Activated CD4-positive, alpha-beta T cell treated with anti-CD3 and anti-CD28 coated beads for 48 hours (primary cell): ENCODE measurements around the gene EIF3F.

Experiments
- DNase-seq: peaks from one replicate; pipeline ENCODE4 v3.0.0-alpha.2; 2020

The EIF3F gene

DNA sequence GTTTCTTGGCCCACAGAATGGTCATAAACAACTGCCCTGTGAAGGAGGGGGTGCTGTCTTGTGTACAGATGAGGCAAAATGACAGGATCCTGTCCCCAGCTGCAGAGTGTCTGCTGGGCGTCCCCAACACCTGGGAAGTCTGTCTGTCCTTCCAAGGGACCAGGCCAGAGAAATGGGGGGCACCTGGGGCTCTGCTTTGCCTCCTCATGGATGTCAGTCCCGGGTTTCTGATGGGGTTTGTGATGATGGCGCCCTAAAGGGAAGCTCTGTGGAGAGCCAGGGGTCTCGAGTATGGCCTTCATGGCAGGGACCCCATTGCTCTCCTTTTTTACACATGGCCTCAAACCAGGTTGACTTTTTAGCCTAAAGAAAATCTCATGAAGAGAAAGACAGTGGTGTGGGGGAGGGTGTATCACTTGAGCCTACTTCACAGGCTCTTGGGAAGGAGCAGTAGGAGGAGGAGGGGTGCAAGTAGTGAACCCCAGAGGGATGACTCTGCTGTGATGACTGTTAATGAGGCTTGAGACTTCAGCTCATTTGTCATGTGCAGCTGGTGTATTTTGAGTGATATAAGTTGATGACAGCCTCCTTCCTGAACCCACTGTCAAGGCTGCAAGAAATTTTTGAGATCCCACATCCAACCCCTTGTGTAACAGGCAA lies 53.3 kb downstream of the EIF3F start:
- DNase-seq: no peak

DNA sequence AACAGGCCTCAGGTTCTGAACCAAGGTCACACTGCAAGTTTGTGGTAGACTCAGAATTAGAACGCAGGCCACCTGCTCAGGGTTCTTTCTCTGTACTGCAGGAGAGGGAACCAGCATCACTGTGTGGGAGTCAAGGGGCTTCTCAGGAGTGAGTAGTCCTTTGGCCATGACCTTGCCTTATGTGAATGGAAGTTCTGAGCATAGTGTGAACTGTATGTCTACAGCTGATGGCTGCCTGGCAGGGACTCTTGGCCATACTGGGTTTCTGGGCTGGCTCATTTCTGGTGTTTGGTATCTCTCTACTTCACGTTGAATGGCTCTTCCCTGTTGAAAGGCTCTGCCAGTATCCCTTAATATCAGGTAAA lies 53.8 kb downstream of the EIF3F start:
- no peak for DNase-seq

DNA sequence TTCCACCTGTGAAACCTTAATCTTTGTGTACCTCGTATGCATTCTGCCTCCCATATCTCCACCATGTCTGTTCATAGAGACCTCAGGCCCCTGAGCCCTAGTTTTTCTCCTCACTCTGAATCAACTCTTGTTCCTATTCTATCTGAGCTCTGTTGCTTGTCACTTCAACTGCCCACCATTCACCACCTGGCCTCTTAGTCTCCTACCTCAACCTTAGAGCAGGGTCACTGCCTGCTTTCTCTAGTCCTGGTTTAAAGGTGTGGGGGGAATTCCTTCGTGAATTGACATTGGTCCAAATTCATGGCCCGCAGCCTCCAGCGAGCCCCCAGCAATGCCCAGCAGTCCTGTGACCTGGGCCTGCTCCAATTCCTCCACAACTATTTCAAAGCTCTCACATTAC lies 54.4 kb downstream of the EIF3F start:
- no peak for DNase-seq

DNA sequence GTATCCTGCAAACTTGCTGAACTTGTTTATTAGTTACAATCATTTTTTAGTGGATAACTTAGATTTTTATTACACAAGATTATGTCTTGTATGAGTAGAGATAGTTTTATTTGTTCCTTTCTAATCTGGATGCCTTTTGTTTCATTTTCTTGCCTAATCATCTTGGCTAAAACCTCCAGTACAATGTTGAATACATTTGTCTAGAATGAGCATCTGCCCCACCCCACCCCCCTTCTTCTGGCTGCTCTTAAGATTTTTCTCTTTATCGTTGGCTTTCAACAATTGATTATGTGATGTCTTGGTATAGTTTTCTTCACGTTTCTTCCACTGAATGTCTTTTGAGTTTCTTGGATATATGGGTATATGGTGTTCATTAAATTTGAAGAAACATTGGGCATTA lies 56.6 kb downstream of the EIF3F start:
- DNase-seq: no peak

DNA sequence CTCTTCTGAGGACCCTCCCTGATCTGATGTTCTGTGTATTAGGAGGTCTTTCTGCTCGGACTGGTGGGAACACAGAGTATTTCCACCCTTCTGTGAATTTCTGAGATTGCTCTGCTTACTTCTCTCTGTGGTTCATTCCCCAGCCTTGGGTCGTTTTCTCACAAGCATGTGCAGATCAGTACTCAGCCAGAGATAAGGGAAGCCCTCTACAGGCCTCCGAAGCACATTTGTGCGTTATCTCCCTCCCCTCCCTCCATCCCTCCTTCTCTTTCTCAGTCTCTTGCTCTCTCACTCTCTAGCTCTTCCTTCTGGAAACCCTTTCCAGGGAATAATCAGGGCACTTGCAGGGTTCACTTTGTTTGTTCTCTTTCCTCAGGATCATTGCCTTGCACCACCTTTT lies 58.7 kb downstream of the EIF3F start:
- no peak for DNase-seq

DNA sequence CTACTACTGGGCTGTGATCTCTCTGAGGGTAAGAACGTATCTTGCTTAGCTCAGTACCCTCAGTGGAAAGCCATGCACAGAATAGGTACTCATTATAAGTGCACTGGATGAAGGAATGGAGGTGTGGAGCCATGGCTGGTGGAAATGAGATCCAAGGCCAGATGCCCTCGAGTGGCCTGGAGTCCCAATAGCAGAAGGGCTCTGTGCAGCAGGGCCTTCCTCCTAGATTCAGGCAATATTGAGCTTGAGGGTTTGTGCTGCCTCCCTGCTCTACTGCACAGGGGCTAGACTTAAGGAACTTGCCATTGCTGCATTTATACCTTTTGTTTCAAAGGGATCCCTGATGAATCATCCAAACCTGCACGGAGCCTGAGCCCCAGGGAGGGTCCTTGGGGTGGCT lies 60.2 kb downstream of the EIF3F start:
- DNase-seq: no peak

DNA sequence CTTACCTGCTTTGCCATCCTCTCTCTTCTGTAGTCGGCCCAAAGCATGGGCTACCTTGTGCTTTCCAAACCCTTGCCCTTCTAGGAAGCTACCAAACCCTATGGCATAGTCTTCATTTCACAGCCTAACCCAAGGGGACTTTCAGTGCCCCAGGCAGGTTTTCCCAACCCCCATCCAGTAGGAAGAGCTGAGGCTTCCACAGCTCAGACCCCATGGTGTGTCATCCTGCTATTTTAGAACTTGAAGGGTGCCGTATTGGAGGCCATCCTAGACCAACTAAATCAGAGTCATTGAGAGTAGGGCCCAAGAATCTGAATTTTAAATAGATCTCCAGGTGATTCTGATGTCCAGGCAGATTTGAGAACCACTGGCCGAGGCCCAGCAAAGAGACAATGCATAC lies 61.9 kb downstream of the EIF3F start:
- DNase-seq: no peak
